SK-N-SH (cell line): ENCODE measurements around the gene TBCD. TPM values are rescaled to one million over a fixed set of nuclear protein-coding genes. Genes with fewer than 3 reads are reported as not detected.

Experiments used
- CTCF ChIA-PET: fragments of 300-600, 350-600 bp; formaldehyde crosslinking; extraction: SDS; loops from one replicate; lab custom pipeline; 2021; lab: Yijun Ruan, JAX
- POLR2A ChIA-PET: fragments of 350-600 bp; sonication (Branson Sonifier 250); formaldehyde crosslinking; extraction: SDS; loops from one replicate; lab custom pipeline; 2020; ENCODE audit warnings: antibody characterized with exemption, inconsistent platforms; lab: Yijun Ruan, JAX
- DNase-seq: peaks from one replicate; pipeline ENCODE4 v3.0.0; 2012
- H2AFZ ChIP-seq: fragments of 200-600 bp; sonication (generic); 2 replicates; pipeline ENCODE4 v1.8.1; 2016; ENCODE audit warnings: antibody characterized with exemption, mild to moderate bottlenecking, low read depth
- H3F3A ChIP-seq: fragments of 200-600 bp; sonication (generic); replicated peaks from 2 replicates; pipeline ENCODE3; 2016; ENCODE audit warnings: antibody characterized with exemption, mild to moderate bottlenecking; ENCODE audit not compliant: insufficient read depth
- H3K27ac ChIP-seq, 2 experiments: fragments of 200-500 bp in 1 of 2; fragments of 200-600 bp in 1 of 2; sonication (Bioruptor generic) in 1 of 2; sonication (generic), shearing (Covaris generic) in 1 of 2; 2 replicates each; pipeline versions ENCODE4 v1.5.1 to v1.6.1; 2014 to 2016; ENCODE audit warnings: low read depth in 2 of 2, inconsistent platforms in 1 of 2, low read length in 1 of 2, mild to moderate bottlenecking in 1 of 2, mixed read lengths in 1 of 2
- H3K27me3 ChIP-seq: fragments of 200-600 bp; sonication (generic), shearing (Covaris generic); 2 replicates; pipeline ENCODE4 v1.6.1; 2016; ENCODE audit warnings: mixed run types; ENCODE audit not compliant: insufficient read depth
- H3K36me3 ChIP-seq, 2 experiments: fragments of 200-500 bp in 1 of 2; fragments of 200-600 bp in 1 of 2; sonication (Bioruptor generic) in 1 of 2; sonication (generic) in 1 of 2; replicated peaks in 1 of 2; 2 replicates each; pipeline versions ENCODE3 to v1.5.1; 2014 to 2016; ENCODE audit warnings: low read length in 1 of 2, mild to moderate bottlenecking in 1 of 2; ENCODE audit not compliant: insufficient read depth in 2 of 2, control insufficient read depth in 1 of 2
- H3K4me1 ChIP-seq, 2 experiments: fragments of 200-500 bp in 1 of 2; fragments of 200-600 bp in 1 of 2; sonication (Bioruptor generic) in 1 of 2; sonication (generic), shearing (Covaris generic) in 1 of 2; 2 replicates each; pipeline versions ENCODE4 v1.5.1 to v1.6.1; 2014 to 2016; ENCODE audit warnings: low read depth in 1 of 2, low read length in 1 of 2, mixed run types in 1 of 2; ENCODE audit not compliant: insufficient read depth in 2 of 2, control insufficient read depth in 1 of 2
- H3K4me2 ChIP-seq: fragments of 200-600 bp; sonication (generic), shearing (Covaris generic); 2 replicates; pipeline ENCODE4 v1.6.1; 2017; ENCODE audit warnings: mixed run types
- H3K4me3 ChIP-seq, 2 experiments: fragments of 200-500 bp in 1 of 2; fragments of 200-600 bp in 1 of 2; sonication (Bioruptor generic) in 1 of 2; sonication (generic), shearing (Covaris generic) in 1 of 2; 2 replicates each; pipeline versions ENCODE4 v1.5.1 to v1.8.1; 2014 to 2016; ENCODE audit warnings: low read depth in 2 of 2, inconsistent platforms in 1 of 2, low read length in 1 of 2, mild to moderate bottlenecking in 1 of 2, mixed read lengths in 1 of 2, moderate library complexity in 1 of 2
- H3K79me2 ChIP-seq: fragments of 200-600 bp; sonication (generic); 2 replicates; pipeline ENCODE4 v1.8.1; 2017; ENCODE audit warnings: mild to moderate bottlenecking; ENCODE audit not compliant: insufficient read depth
- H3K9ac ChIP-seq: fragments of 200-600 bp; sonication (generic); 2 replicates; pipeline ENCODE4 v1.6.1; 2017; ENCODE audit warnings: mixed run types
- H3K9me2 ChIP-seq: fragments of 200-600 bp; sonication (generic); 2 replicates; pipeline ENCODE4 v1.6.1; 2017; ENCODE audit warnings: mixed run types
- H3K9me3 ChIP-seq: fragments of 200-600 bp; sonication (generic); 2 replicates; pipeline ENCODE4 v1.6.1; 2017; ENCODE audit warnings: mixed run types, mild to moderate bottlenecking, moderate library complexity
- H4K20me1 ChIP-seq: fragments of 200-600 bp; sonication (generic); 2 replicates; pipeline ENCODE4 v1.6.1; 2017; ENCODE audit warnings: mild to moderate bottlenecking, mixed run types; ENCODE audit not compliant: insufficient read depth
- CHD2 ChIP-seq: fragments of 150-350 bp; IDR thresholded peaks from 2 replicates; pipeline ENCODE4 v1.6.1; 2018; ENCODE audit warnings: low read length; ENCODE audit not compliant: partially characterized antibody
- CTCF ChIP-seq: fragments of 200-600 bp; sonication (generic); IDR thresholded peaks from 2 replicates; pipeline ENCODE4 v1.6.1; 2017; ENCODE audit warnings: antibody characterized with exemption, mild to moderate bottlenecking, moderate library complexity
- ELF1 ChIP-seq: IDR thresholded peaks from 2 replicates; pipeline ENCODE4 v1.4.0; 2012
- EP300 ChIP-seq, 2 experiments: IDR thresholded peaks; 2 replicates each; pipeline versions ENCODE4 v1.4.0 to v1.6.1; 2012; ENCODE audit warnings: borderline replicate concordance in 1 of 2, low read depth in 1 of 2, low read length in 1 of 2
- FOSL2 ChIP-seq: IDR thresholded peaks from 2 replicates; pipeline ENCODE4 v1.4.0; 2012; ENCODE audit warnings: low read depth, mild to moderate bottlenecking, moderate library complexity, borderline replicate concordance
- FOXJ3 ChIP-seq: sonication (generic); formaldehyde crosslinking; IDR thresholded peaks from 2 replicates; pipeline ENCODE4 v1.5.1; 2020; ENCODE audit warnings: mild to moderate bottlenecking, missing genetic modification reagents
- GABPA ChIP-seq: IDR thresholded peaks from 2 replicates; pipeline ENCODE4 v1.4.0; 2012; ENCODE audit warnings: low read depth, mild to moderate bottlenecking
- GATA2 ChIP-seq: sonication (generic); formaldehyde crosslinking; IDR thresholded peaks from 2 replicates; pipeline ENCODE4 v1.5.0; 2020; ENCODE audit warnings: mild to moderate bottlenecking, missing genetic modification reagents
- JUND ChIP-seq: IDR thresholded peaks from 2 replicates; pipeline ENCODE4 v1.4.0; 2012
- MAX ChIP-seq: IDR thresholded peaks from 2 replicates; pipeline ENCODE4 v1.4.0; 2012; ENCODE audit warnings: low read depth
- MEF2A ChIP-seq: IDR thresholded peaks from 2 replicates; pipeline ENCODE4 v1.4.0; 2012; ENCODE audit warnings: low read depth, borderline replicate concordance
- NFIC ChIP-seq: IDR thresholded peaks from 2 replicates; pipeline ENCODE4 v1.4.0; 2012; ENCODE audit warnings: borderline replicate concordance
- NRF1 ChIP-seq: IDR thresholded peaks from 2 replicates; pipeline ENCODE4 v1.6.1; 2012; ENCODE audit warnings: low read depth, mild to moderate bottlenecking, low read length
- RAD21 ChIP-seq: IDR thresholded peaks from 2 replicates; pipeline ENCODE4 v1.6.1; 2012; ENCODE audit warnings: mild to moderate bottlenecking, low read length
- RCOR1 ChIP-seq: fragments of 150-350 bp; IDR thresholded peaks from 2 replicates; pipeline ENCODE4 v1.6.1; 2017; ENCODE audit warnings: antibody characterized with exemption, low read length
- RFX5 ChIP-seq: IDR thresholded peaks from 2 replicates; pipeline ENCODE4 v1.6.1; 2012; ENCODE audit warnings: mild to moderate bottlenecking, improper control_type of control experiment, low read length
- RXRA ChIP-seq: IDR thresholded peaks from 2 replicates; pipeline ENCODE4 v1.4.0; 2012; ENCODE audit warnings: low read depth, mild to moderate bottlenecking, borderline replicate concordance
- SIN3A ChIP-seq: IDR thresholded peaks from 2 replicates; pipeline ENCODE4 v1.6.1; 2012; ENCODE audit warnings: low read depth, mild to moderate bottlenecking, low read length, moderate library complexity, borderline replicate concordance
- SMC3 ChIP-seq: IDR thresholded peaks from 2 replicates; pipeline ENCODE4 v1.6.1; 2012; ENCODE audit warnings: low read depth, low read length, improper control_type of control experiment
- TAF1 ChIP-seq: IDR thresholded peaks from 2 replicates; pipeline ENCODE4 v1.6.1; 2012; ENCODE audit warnings: low read depth, mild to moderate bottlenecking, low read length, moderate library complexity, borderline replicate concordance
- TCF12 ChIP-seq: IDR thresholded peaks from 2 replicates; pipeline ENCODE4 v1.4.0; 2012
- TEAD4 ChIP-seq: IDR thresholded peaks from 2 replicates; pipeline ENCODE4 v1.4.0; 2012; ENCODE audit warnings: mild to moderate bottlenecking, borderline replicate concordance; ENCODE audit not compliant: insufficient read depth
- USF1 ChIP-seq: IDR thresholded peaks from 2 replicates; pipeline ENCODE4 v1.4.0; 2012; ENCODE audit warnings: low read depth, borderline replicate concordance
- YY1 ChIP-seq: IDR thresholded peaks from 2 replicates; pipeline ENCODE4 v1.4.0; 2012; ENCODE audit warnings: low read depth, mild to moderate bottlenecking
- ZBTB33 ChIP-seq: IDR thresholded peaks from 2 replicates; pipeline ENCODE4 v1.4.0; 2012; ENCODE audit warnings: low read depth, borderline replicate concordance
- WGBS: methylation state at CpG from one replicate; pipeline ENCODE4 v1.1.6; 2017; ENCODE audit warnings: low lambda C conversion rate; 5-methylcytosine and 5-hydroxymethylcytosine counted together
- polyA plus RNA-seq, 3 experiments: library from polyadenylated mRNA; depleted of rRNA; stranded (reverse); fragments of >200 nt; gene quantifications; 2 replicates each; pipeline ENCODE4 v1.2.3, GENCODE V29; 2012
- TF ChIP-seq, protein P1 (sequence below): IDR thresholded peaks from 2 replicates; pipeline ENCODE4; 2012
- TF ChIP-seq, protein P2 (sequence below): fragments of 150-350 bp; IDR thresholded peaks from 2 replicates; pipeline ENCODE4 v1.6.1; 2016; ENCODE audit warnings: mild to moderate bottlenecking, low read depth, low read length

TBCD gene
- polyA plus RNA-seq, 1 of the 3 experiments (the other 2 are of a cell fraction) = 107 TPM

DNA sequence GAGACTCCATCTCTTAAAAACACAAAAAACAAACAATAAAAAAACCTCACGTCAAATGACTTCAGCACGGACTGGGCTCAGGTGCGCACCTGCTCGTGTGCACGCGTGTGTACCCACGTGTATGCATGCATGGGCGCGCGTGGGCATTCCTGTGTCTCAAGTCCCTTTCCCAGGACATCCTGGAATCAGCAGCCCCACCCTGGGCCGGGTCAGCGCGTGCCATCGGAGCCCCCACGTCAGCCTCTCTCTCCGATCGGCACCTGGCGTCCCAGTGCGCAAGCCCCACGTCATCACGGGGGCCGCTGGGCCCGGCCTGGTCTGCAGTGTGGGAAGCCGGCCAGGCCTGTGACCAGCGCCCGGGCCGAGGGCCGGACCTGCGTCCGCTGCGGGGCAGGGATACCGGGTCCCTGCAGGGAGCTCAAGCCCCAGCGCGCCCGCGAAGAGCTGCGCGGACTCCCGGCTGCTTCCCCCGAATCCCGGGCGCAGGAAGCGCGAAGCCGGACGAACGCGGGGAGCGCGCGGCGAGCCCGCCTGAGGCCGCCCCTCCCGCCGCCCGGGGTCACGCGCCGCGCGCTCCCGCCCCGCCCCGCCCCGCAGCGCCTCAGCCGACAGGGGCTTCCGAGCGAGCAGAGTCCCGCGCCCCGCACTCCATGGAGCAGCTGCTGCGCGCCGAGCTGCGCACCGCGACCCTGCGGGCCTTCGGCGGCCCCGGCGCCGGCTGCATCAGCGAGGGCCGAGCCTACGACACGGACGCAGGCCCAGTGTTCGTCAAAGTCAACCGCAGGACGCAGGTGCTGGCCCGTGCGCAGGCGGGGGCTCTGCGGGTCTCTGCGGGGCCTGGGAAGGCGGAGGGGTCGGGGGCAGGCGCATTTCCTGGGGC lies 16.6 kb upstream of the TBCD start, which contains the start of gene FN3K:
Gene FN3K, plus strand, starts transcription at position 629 of the 880 bp plus-strand sequence. Its CDS starts 22 bp downstream, at position 651.
- CTCF ChIA-PET = interaction anchor here (1.6 kb wide), 1 partner anchor 66 kb away, joined by 3 read pairs; no protein-coding TSS in a partner anchor
- TF ChIP-seq RCOR1 (no peak; the same call in 1 of the 2 replicates), RFX5 (no peak), SMC3 (no peak), MEF2A (no peak), CTCF (no peak), TEAD4 (no peak), USF1 (no peak), JUND (no peak), GABPA (no peak), RAD21 (no peak), ZBTB33 (no peak), MAX (peak; percentile 68), TAF1 (0 out of 2 replicates have a peak, but pooled peaks have one; percentile 17), SIN3A (no peak), GATA2 (CRISPR knock-in tag) (no peak), TCF12 (no peak), YY1 (no peak), ELF1 (no peak), RXRA (no peak), FOSL2 (no peak), NRF1 (peak; percentile 41), CHD2 (no peak), EP300 (IDR thresholded peaks at IDR 0.05; ENCODE audit: borderline replicate concordance in 1 of 2, low read depth in 1 of 2, low read length in 1 of 2) (no peak), NFIC (no peak), FOXJ3 (CRISPR knock-in tag) (no peak)
- TF ChIP-seq, protein P1, sequence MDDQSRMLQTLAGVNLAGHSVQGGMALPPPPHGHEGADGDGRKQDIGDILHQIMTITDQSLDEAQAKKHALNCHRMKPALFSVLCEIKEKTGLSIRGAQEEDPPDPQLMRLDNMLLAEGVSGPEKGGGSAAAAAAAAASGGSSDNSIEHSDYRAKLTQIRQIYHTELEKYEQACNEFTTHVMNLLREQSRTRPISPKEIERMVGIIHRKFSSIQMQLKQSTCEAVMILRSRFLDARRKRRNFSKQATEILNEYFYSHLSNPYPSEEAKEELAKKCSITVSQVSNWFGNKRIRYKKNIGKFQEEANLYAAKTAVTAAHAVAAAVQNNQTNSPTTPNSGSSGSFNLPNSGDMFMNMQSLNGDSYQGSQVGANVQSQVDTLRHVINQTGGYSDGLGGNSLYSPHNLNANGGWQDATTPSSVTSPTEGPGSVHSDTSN = no peak
- TF ChIP-seq, protein P2, sequence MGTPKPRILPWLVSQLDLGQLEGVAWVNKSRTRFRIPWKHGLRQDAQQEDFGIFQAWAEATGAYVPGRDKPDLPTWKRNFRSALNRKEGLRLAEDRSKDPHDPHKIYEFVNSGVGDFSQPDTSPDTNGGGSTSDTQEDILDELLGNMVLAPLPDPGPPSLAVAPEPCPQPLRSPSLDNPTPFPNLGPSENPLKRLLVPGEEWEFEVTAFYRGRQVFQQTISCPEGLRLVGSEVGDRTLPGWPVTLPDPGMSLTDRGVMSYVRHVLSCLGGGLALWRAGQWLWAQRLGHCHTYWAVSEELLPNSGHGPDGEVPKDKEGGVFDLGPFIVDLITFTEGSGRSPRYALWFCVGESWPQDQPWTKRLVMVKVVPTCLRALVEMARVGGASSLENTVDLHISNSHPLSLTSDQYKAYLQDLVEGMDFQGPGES = no peak

More for the DNA sequence above, 16.6 kb upstream of the TBCD start, which contains the start of gene FN3K:
- Histone ChIP-seq H3K9me2 (no peaks in the 10 kb centered on the region), H4K20me1 (no peaks in the 10 kb centered on the region), H3K4me1 (peaks cover 0 to 3% of the 10 kb centered on the region in 2 experiments; a peak in 1 of 4 replicates), H2AFZ (peak within 1 kb of the TSS; percentile 80; the same call in 1 of the 2 replicates), H3K27me3 (no peaks in the 10 kb centered on the region), H3F3A (no peaks in the 10 kb centered on the region), H3K9me3 (peaks cover 8% of the 10 kb centered on the region; the same call in 1 of the 2 replicates), H3K4me3 (peak within 1 kb of the TSS; percentile 54 to 69), H3K79me2 (no peaks in the 10 kb centered on the region), H3K36me3 (peaks cover 2 to 34% of the 10 kb centered on the region in 2 experiments), H3K27ac (peak within 1 kb of the TSS in 1 of 2 experiments; percentile 67; a peak in 2 of 4 replicates), H3K4me2 (peak within 1 kb of the TSS; percentile 86), H3K9ac (peak within 1 kb of the TSS; percentile 70)
- WGBS = 15% methylated on average over 48 of the region's 101 CpGs
- POLR2A ChIA-PET = interaction anchor here (1.6 kb wide), 1 partner anchor 18 kb away, joined by 4 read pairs; the partner anchor contains the start of gene FN3KRP
- DNase-seq = peak; percentile 97
